Osteocyte (in vitro differentiated cells): ENCODE results near the gene CDH23. TPM values are rescaled to one million over a fixed set of nuclear protein-coding genes. Genes with fewer than 3 reads are reported as not detected.

ENCODE experiments used
- DNase-seq: peaks from one replicate; pipeline ENCODE4 v3.0.0; 2021; ENCODE audit warnings: mixed read lengths; ENCODE audit not compliant: unreplicated experiment; ENCODE audit errors: extremely low spot score
- H3K27ac Mint-ChIP-seq: one replicate; pipeline ENCODE4 v1.8.0; 2021; ENCODE audit warnings: mild to moderate bottlenecking, mixed read lengths; ENCODE audit not compliant: unreplicated experiment
- H3K27me3 Mint-ChIP-seq: one replicate; pipeline ENCODE4 v1.8.0; 2021; ENCODE audit warnings: mixed read lengths; ENCODE audit not compliant: unreplicated experiment
- H3K36me3 Mint-ChIP-seq: one replicate; pipeline ENCODE4 v1.8.0; 2021; ENCODE audit warnings: mixed read lengths; ENCODE audit not compliant: unreplicated experiment
- H3K4me1 Mint-ChIP-seq: one replicate; pipeline ENCODE4 v1.8.0; 2021; ENCODE audit warnings: mixed read lengths; ENCODE audit not compliant: unreplicated experiment
- H3K4me3 Mint-ChIP-seq: one replicate; pipeline ENCODE4 v1.8.0; 2021; ENCODE audit warnings: mild to moderate bottlenecking, moderate library complexity, mixed read lengths; ENCODE audit not compliant: unreplicated experiment
- H3K9me3 Mint-ChIP-seq: one replicate; pipeline ENCODE4 v1.8.0; 2021; ENCODE audit warnings: mixed read lengths; ENCODE audit not compliant: unreplicated experiment
- total RNA-seq: library from RNA; stranded (reverse); gene quantifications from 2 replicates; pipeline ENCODE4 v1.2.1, GENCODE V29; 2021
- TF ChIP-seq, protein P1 (sequence below): fragments of 200-600 bp; sonication (generic); IDR thresholded peaks from 2 replicates; pipeline ENCODE4 v1.5.0; 2021; ENCODE audit warnings: antibody characterized with exemption, mild to moderate bottlenecking, moderate library complexity

CDH23 gene
- total RNA-seq, 1 donor from 2014 or later, result not detected

DNA sequence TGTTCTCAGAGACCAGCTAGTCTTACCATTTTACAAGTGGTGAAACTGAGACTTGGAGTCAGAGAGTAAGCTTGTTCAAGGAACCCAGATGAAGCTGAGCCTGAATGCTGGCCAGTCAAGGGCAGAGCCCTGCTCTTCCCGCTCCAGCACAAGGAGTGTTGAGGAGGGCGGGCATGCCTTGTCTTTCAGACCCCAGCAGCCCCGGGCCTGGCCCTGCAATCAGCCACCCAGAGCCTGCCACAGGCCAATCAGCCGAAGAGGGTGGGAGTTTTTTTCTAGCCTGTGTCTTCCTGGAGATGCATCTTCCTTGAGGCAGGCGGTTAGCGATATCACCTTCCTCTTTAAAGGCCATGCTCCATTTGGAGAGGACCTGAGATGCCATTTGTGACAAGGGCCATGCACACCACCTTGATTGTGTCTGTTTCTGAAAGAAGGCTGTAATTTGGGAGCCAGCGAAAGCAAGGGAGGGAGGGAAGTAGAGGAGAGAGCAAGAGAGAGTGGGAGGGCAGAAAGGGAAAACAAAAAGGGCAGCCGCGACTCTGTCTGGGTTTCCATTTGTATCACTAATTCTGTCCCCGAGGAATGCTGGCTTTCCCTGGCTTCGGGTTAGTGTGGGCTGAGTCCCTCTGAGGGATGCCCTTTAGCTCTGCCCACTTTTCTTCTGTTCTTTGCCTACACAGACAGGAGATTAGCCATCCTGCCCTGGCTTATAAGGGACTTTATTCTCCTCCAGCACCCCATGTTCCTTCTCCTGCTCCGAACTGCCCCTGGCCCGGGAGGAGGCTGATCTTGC, 8.0 kb downstream of the CDH23 start:
- TF ChIP-seq, protein P1, sequence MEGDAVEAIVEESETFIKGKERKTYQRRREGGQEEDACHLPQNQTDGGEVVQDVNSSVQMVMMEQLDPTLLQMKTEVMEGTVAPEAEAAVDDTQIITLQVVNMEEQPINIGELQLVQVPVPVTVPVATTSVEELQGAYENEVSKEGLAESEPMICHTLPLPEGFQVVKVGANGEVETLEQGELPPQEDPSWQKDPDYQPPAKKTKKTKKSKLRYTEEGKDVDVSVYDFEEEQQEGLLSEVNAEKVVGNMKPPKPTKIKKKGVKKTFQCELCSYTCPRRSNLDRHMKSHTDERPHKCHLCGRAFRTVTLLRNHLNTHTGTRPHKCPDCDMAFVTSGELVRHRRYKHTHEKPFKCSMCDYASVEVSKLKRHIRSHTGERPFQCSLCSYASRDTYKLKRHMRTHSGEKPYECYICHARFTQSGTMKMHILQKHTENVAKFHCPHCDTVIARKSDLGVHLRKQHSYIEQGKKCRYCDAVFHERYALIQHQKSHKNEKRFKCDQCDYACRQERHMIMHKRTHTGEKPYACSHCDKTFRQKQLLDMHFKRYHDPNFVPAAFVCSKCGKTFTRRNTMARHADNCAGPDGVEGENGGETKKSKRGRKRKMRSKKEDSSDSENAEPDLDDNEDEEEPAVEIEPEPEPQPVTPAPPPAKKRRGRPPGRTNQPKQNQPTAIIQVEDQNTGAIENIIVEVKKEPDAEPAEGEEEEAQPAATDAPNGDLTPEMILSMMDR, result no peak
- H3K4me3 Mint-ChIP-seq, result no peak overlapping the region
- H3K9me3 Mint-ChIP-seq, result no peaks in the 10 kb centered on the region
- DNase-seq, result peak; percentile 59
- no peaks in the 10 kb centered on the region for H3K36me3 Mint-ChIP-seq
- no peaks in the 10 kb centered on the region for H3K4me1 Mint-ChIP-seq
- no peak overlapping the region for H3K27ac Mint-ChIP-seq
- H3K27me3 Mint-ChIP-seq, result peaks cover 63% of the 10 kb centered on the region

DNA sequence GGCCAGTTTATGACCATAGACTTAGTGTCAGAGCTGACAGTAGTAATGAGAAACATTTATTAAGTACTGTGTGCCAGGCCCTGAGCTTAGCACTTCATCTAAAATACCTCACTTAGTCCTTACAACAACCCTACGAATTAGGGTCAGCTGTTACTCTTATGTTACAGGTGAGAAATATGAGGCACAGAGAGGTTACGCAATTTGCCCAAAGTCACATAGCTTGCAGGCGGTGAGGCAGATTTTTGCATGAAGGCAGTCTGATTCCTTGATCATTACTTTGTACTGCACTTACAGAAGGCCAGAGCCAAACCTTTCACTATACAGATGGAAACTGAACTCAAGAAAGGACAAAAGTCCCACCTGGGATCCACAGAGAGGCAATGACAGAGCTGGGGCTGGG, 10.2 kb downstream of the CDH23 start:
- Mint-ChIP-seq H3K4me1 (no peaks in the 10 kb centered on the region), H3K9me3 (peaks cover 9% of the 10 kb centered on the region), H3K27ac (no peak overlapping the region), H3K4me3 (no peak overlapping the region), H3K36me3 (no peaks in the 10 kb centered on the region), H3K27me3 (peaks cover 56% of the 10 kb centered on the region)
- peak; percentile 11 for DNase-seq
- TF ChIP-seq, protein P1, result no peak

DNA sequence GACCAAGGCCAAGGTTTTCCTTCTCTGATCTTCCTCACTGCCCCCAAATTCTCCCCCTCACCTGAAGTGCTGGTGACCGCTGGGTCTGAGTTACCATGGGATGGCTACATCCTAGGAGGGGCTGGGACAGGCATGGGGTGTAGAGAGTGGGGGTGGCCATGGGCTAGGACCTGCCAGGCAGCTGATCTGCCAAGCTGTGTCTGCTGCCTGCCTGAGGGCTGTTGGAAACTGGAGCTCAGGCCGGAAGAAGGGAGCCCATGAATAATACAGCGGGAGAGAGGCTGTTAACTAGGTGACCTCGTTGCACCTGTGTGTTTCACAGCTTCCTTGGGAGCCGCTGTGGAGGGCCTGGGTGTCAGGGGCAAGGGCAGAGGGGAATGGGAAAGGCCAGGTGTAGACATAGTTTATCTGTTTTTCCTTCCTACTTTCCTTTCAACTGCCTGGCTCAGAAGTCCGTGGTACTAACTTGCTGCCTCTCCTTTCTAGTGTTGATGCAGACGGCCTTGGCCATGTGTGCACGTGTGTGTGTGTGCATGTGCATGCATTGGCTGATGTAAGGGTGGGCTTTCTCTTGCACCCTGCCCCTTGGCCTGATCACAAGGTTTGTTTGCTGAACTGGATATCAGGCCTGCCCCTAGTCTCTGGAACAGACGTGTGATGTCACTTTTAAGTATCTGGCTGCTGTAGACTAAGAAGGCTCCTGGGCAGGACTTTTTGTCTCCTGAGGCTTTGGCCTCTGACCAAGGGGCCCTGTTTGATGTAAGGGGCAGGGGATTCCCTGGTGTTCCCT, 11.9 kb downstream of the CDH23 start:
- H3K27me3 Mint-ChIP-seq, result peaks cover 65% of the 10 kb centered on the region
- H3K27ac Mint-ChIP-seq, result no peak overlapping the region
- no peaks in the 10 kb centered on the region for H3K4me1 Mint-ChIP-seq
- DNase-seq, result peak; percentile 60
- H3K4me3 Mint-ChIP-seq, result no peak overlapping the region
- peaks cover 13% of the 10 kb centered on the region for H3K9me3 Mint-ChIP-seq
- H3K36me3 Mint-ChIP-seq, result no peaks in the 10 kb centered on the region
- TF ChIP-seq, protein P1, result no peak

DNA sequence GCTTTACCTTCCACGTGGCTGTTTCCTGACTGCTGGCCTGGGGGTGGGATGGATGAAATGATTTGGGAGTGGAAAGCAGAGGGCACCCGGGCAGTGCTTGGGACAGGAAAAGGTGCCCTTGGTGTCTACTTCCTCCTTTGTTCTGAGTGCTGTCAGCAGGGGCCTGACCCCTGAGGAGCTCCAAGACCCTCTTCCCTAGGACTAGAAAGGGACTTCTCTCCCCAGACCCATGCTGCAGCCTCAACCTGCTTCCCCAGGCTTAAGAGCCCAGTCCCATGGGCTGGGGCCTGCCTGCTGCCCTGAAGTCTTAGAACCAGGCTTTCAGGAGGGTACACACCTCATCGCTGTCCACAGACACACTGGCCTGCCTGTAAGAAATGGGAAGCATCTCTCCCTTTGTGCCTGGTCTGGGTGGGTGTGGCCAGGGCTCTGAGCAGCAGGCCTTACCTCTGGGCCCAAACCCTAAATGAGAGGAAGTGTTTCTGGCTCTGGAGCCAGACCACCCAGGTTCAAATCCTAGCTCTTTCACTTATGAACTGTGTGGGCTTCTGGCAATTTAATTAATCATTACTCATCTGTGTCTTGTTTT, 12.9 kb downstream of the CDH23 start:
- no peak overlapping the region for H3K27ac Mint-ChIP-seq
- peak; percentile 60 for DNase-seq
- TF ChIP-seq, protein P1, result no peak
- H3K36me3 Mint-ChIP-seq, result no peaks in the 10 kb centered on the region
- peaks cover 13% of the 10 kb centered on the region for H3K9me3 Mint-ChIP-seq
- H3K27me3 Mint-ChIP-seq, result peaks cover 68% of the 10 kb centered on the region
- no peaks in the 10 kb centered on the region for H3K4me1 Mint-ChIP-seq
- no peak overlapping the region for H3K4me3 Mint-ChIP-seq

DNA sequence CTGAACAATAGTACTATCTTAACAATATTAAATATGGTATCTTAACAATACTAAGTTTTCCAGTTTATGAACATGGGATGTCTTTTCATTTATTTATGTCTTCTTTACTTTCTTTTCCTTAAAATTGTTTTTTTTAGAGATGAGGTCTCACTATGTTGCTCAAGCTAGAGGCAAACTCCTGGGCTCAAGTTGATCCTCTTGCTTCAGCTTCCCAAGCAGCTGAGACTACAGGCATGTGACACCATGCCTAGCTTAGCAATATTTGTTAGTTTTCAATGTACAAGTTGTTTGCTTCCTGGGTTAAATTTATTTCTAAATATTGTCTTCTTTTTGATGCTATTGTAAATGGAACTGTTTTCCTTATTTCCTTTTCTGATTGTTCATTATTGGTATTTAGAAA, 16.9 kb downstream of the CDH23 start:
- no peaks in the 10 kb centered on the region for H3K36me3 Mint-ChIP-seq

More for the DNA sequence above, 16.9 kb downstream of the CDH23 start:
- Mint-ChIP-seq H3K27me3 (peaks cover 48% of the 10 kb centered on the region), H3K4me1 (no peaks in the 10 kb centered on the region), H3K9me3 (peaks cover 13% of the 10 kb centered on the region), H3K27ac (no peak overlapping the region), H3K4me3 (no peak overlapping the region)
- DNase-seq, result no peak
- TF ChIP-seq, protein P1, result no peak
